ENCODE data around the gene IFNLR1. TPM values are rescaled to one million over a fixed set of nuclear protein-coding genes. Genes with fewer than 3 reads are reported as not detected.

Gene IFNLR1
- total and polyA plus RNA-seq, 3 experiments from 2014 or later, result 3.1 to 6.1 (median 5.4) TPM

- Mint-ChIP-seq H3K9me3 (no peaks in the 10 kb centered on the region), H3K36me3 (peaks cover 0 to 81% (median 25%) of the 10 kb centered on the region in 3 donors), H3K4me1 (no peaks in the 10 kb centered on the region), H3K27me3 (no peaks in the 10 kb centered on the region), H3K4me3 (no peak overlapping the region), H3K27ac (peak overlapping the region in 4 of 8 donors; percentile 12 to 47 (median 34))
- H3K4me1 ChIP-seq (ENCODE audit: insufficient read depth, low read length), result no peaks in the 10 kb centered on the region
- H3K27me3 ChIP-seq (ENCODE audit: insufficient read depth, low read length, poor library complexity, severe bottlenecking), result no peaks in the 10 kb centered on the region
- ChIA-PET POLR2A (no interaction called here), CTCF (no interaction called here)
- peaks cover 5% of the 10 kb centered on the region for H3K36me3 ChIP-seq (ENCODE audit: insufficient read depth, low read length)
- H3K27ac ChIP-seq (ENCODE audit: low read depth, low read length), result no peak overlapping the region
- H3K4me3 ChIP-seq (ENCODE audit: low read length), result no peak overlapping the region
- no peak for DNase-seq
- H3K9me3 ChIP-seq (ENCODE audit: low read length), result no peaks in the 10 kb centered on the region
These were observed 24.9 kb downstream of the IFNLR1 start for GRCh38 chr1:24162201-24162600.

GRCh38 chr1:24161270-24161669 is 25.8 kb downstream of the IFNLR1 start:
- Histone ChIP-seq H3K4me1 (ENCODE audit: insufficient read depth, low read length) (no peaks in the 10 kb centered on the region), H3K27me3 (ENCODE audit: insufficient read depth, low read length, poor library complexity, severe bottlenecking) (no peaks in the 10 kb centered on the region), H3K4me3 (ENCODE audit: low read length) (no peak overlapping the region), H3K27ac (ENCODE audit: low read depth, low read length) (no peak overlapping the region), H3K36me3 (ENCODE audit: insufficient read depth, low read length) (peaks cover 5% of the 10 kb centered on the region), H3K9me3 (ENCODE audit: low read length) (no peaks in the 10 kb centered on the region)
- Mint-ChIP-seq H3K27me3 (no peaks in the 10 kb centered on the region), H3K27ac (no peak overlapping the region), H3K4me3 (no peak overlapping the region), H3K36me3 (peaks cover under 1 to 79% (median 25%) of the 10 kb centered on the region in 3 donors), H3K9me3 (no peaks in the 10 kb centered on the region), H3K4me1 (no peaks in the 10 kb centered on the region)
- DNase-seq, result no peak
- POLR2A ChIA-PET, result no interaction called here
- CTCF ChIA-PET, result interaction anchor here (1.0 kb wide), 1 partner anchor 11 kb away, joined by 4 read pairs; no protein-coding TSS in a partner anchor

- H3K27me3 ChIP-seq (ENCODE audit: insufficient read depth, low read length, poor library complexity, severe bottlenecking), result no peaks in the 10 kb centered on the region
- no peaks in the 10 kb centered on the region for H3K9me3 Mint-ChIP-seq
- H3K4me1 Mint-ChIP-seq, result no peaks in the 10 kb centered on the region
- no peak overlapping the region for H3K4me3 ChIP-seq (ENCODE audit: low read length)
- peak overlapping the region in 1 of 8 donors; percentile 58 for H3K27ac Mint-ChIP-seq
- H3K36me3 ChIP-seq (ENCODE audit: insufficient read depth, low read length), result no peaks in the 10 kb centered on the region
- no peaks in the 10 kb centered on the region for H3K27me3 Mint-ChIP-seq
- H3K4me3 Mint-ChIP-seq, result no peak overlapping the region
- no peaks in the 10 kb centered on the region for H3K9me3 ChIP-seq (ENCODE audit: low read length)
- no peak overlapping the region for H3K27ac ChIP-seq (ENCODE audit: low read depth, low read length)
- DNase-seq, result no peak
- no peaks in the 10 kb centered on the region for H3K4me1 ChIP-seq (ENCODE audit: insufficient read depth, low read length)
- POLR2A ChIA-PET, result no interaction called here
- H3K36me3 Mint-ChIP-seq, result peaks cover 3 to 68% (median 22%) of the 10 kb centered on the region in 3 donors
- CTCF ChIA-PET, result interaction anchor here (2.4 kb wide), 1 partner anchor 9 kb away, joined by 11 read pairs; no protein-coding TSS in a partner anchor
These were observed 27.7 kb downstream of the IFNLR1 start for GRCh38 chr1:24159366-24159765.

- H3K27me3 ChIP-seq (ENCODE audit: insufficient read depth, low read length, poor library complexity, severe bottlenecking), result no peaks in the 10 kb centered on the region
- H3K9me3 ChIP-seq (ENCODE audit: low read length), result no peaks in the 10 kb centered on the region
- H3K9me3 Mint-ChIP-seq, result no peaks in the 10 kb centered on the region
- ChIA-PET POLR2A (no interaction called here), CTCF (interaction anchor here (1.1 to 2.4 kb wide), 2 partner anchors 8 to 233 kb away, joined by 3 to 11 read pairs; no protein-coding TSS in a partner anchor)
- H3K4me1 Mint-ChIP-seq, result no peaks in the 10 kb centered on the region
- no peaks in the 10 kb centered on the region for H3K36me3 ChIP-seq (ENCODE audit: insufficient read depth, low read length)
- H3K36me3 Mint-ChIP-seq, result peaks cover 3 to 58% (median 20%) of the 10 kb centered on the region in 3 donors
- no peak overlapping the region for H3K4me3 ChIP-seq (ENCODE audit: low read length)
- peak overlapping the region in 1 of 7 donors; percentile 13 for H3K4me3 Mint-ChIP-seq
- no peaks in the 10 kb centered on the region for H3K27me3 Mint-ChIP-seq
- H3K27ac ChIP-seq (ENCODE audit: low read depth, low read length), result no peak overlapping the region
- DNase-seq, result no peak
- H3K27ac Mint-ChIP-seq, result peak overlapping the region in 1 of 8 donors; percentile 21
- H3K4me1 ChIP-seq (ENCODE audit: insufficient read depth, low read length), result no peaks in the 10 kb centered on the region
These were observed 29.1 kb downstream of the IFNLR1 start for GRCh38 chr1:24157918-24158481.

GRCh38 chr1:24156542-24157260 is 30.4 kb downstream of the IFNLR1 start:
- ChIA-PET CTCF (no interaction called here), POLR2A (no interaction called here)
- H3K27me3 Mint-ChIP-seq, result peaks cover 2% of the 10 kb centered on the region in 2 donors

GRCh38 chr1:24155011-24155782 is 31.9 kb downstream of the IFNLR1 start:
- H3K27ac Mint-ChIP-seq, result no peak overlapping the region
- H3K4me1 Mint-ChIP-seq, result peaks cover 8 to 12% (median 10%) of the 10 kb centered on the region in 3 donors
- no peak for DNase-seq
- Histone ChIP-seq H3K4me1 (ENCODE audit: insufficient read depth, low read length) (peaks cover 8% of the 10 kb centered on the region), H3K36me3 (ENCODE audit: insufficient read depth, low read length) (no peaks in the 10 kb centered on the region), H3K27ac (ENCODE audit: low read depth, low read length) (no peak overlapping the region), H3K27me3 (ENCODE audit: insufficient read depth, low read length, poor library complexity, severe bottlenecking) (peaks cover 2% of the 10 kb centered on the region), H3K9me3 (ENCODE audit: low read length) (no peaks in the 10 kb centered on the region), H3K4me3 (ENCODE audit: low read length) (no peak overlapping the region)
- no peaks in the 10 kb centered on the region for H3K9me3 Mint-ChIP-seq
- ChIA-PET CTCF (interaction anchor here (8.3 kb wide), 1 partner anchor 237 kb away, joined by 79 read pairs; no protein-coding TSS in a partner anchor), POLR2A (no interaction called here)
- peaks cover 5 to 16% of the 10 kb centered on the region in 2 donors for H3K27me3 Mint-ChIP-seq
- H3K4me3 Mint-ChIP-seq, result no peak overlapping the region
- peaks cover 3 to 37% (median 15%) of the 10 kb centered on the region in 3 donors for H3K36me3 Mint-ChIP-seq

More at GRCh38 chr1:24156542-24157260, 30.4 kb downstream of the IFNLR1 start:
- Histone ChIP-seq H3K9me3 (ENCODE audit: low read length) (no peaks in the 10 kb centered on the region), H3K36me3 (ENCODE audit: insufficient read depth, low read length) (no peaks in the 10 kb centered on the region), H3K4me3 (ENCODE audit: low read length) (no peak overlapping the region), H3K4me1 (ENCODE audit: insufficient read depth, low read length) (no peaks in the 10 kb centered on the region), H3K27ac (ENCODE audit: low read depth, low read length) (no peak overlapping the region), H3K27me3 (ENCODE audit: insufficient read depth, low read length, poor library complexity, severe bottlenecking) (no peaks in the 10 kb centered on the region)
- Mint-ChIP-seq H3K9me3 (no peaks in the 10 kb centered on the region), H3K36me3 (peaks cover 3 to 50% (median 17%) of the 10 kb centered on the region in 3 donors), H3K4me1 (no peaks in the 10 kb centered on the region), H3K4me3 (no peak overlapping the region), H3K27ac (peak overlapping the region in 1 of 8 donors; percentile 70)
- no peak for DNase-seq

GRCh38 chr1:24154215-24154614 is 32.9 kb downstream of the IFNLR1 start:
- Mint-ChIP-seq H3K9me3 (no peaks in the 10 kb centered on the region), H3K36me3 (peaks cover 3 to 29% (median 13%) of the 10 kb centered on the region in 3 donors), H3K4me3 (no peak overlapping the region), H3K27ac (no peak overlapping the region), H3K4me1 (peaks cover 9 to 16% (median 11%) of the 10 kb centered on the region in 3 donors), H3K27me3 (peaks cover 8 to 25% of the 10 kb centered on the region in 2 donors)
- POLR2A ChIA-PET, result no interaction called here
- H3K27ac ChIP-seq (ENCODE audit: low read depth, low read length), result no peak overlapping the region
- peaks cover 11% of the 10 kb centered on the region for H3K4me1 ChIP-seq (ENCODE audit: insufficient read depth, low read length)
- H3K27me3 ChIP-seq (ENCODE audit: insufficient read depth, low read length, poor library complexity, severe bottlenecking), result peaks cover 7% of the 10 kb centered on the region
- CTCF ChIA-PET, result interaction anchor here (1.2 to 8.3 kb wide), 2 partner anchors 53 to 238 kb away, joined by 3 to 79 read pairs; no protein-coding TSS in a partner anchor
- no peak overlapping the region for H3K4me3 ChIP-seq (ENCODE audit: low read length)
- H3K36me3 ChIP-seq (ENCODE audit: insufficient read depth, low read length), result no peaks in the 10 kb centered on the region
- H3K9me3 ChIP-seq (ENCODE audit: low read length), result no peaks in the 10 kb centered on the region
- no peak for DNase-seq
